Thoracic aorta (tissue), 2 donors: ENCODE data around the gene RUVBL1. TPM values are rescaled to one million over a fixed set of nuclear protein-coding genes. Genes with fewer than 3 reads are reported as not detected.
"Not testable (repeated sequence)": the region's sequence is repeated elsewhere in the genome, so short reads cannot be mapped to it uniquely, and the experiment has no call there.

Experiments
- ATAC-seq: fragments of 150-250 bp; one replicate; pipeline ENCODE4 v1.8.0; 2017; ENCODE audit warnings: low read depth; ENCODE audit not compliant: insufficient number of reproducible peaks, low FRiP score
- DNase-seq: peaks from one replicate; pipeline ENCODE4 v3.0.0-alpha.2; 2020; ENCODE audit warnings: low spot score
- H3K27ac ChIP-seq, 2 donors: fragments of 200-600 bp; sonication (generic); 1 replicate in 1 of 2; 2 replicates in 1 of 2; pipeline ENCODE4 v1.5.1; 2016; ENCODE audit warnings: mild to moderate bottlenecking in 2 of 2, moderate library complexity in 2 of 2
- H3K27me3 ChIP-seq: fragments of 200-600 bp; sonication (generic); replicated peaks from 2 replicates; pipeline ENCODE4 v1.6.0; 2016; ENCODE audit warnings: mild to moderate bottlenecking; ENCODE audit not compliant: insufficient read depth
- H3K36me3 ChIP-seq: fragments of 200-600 bp; sonication (generic); one replicate; pipeline ENCODE4 v1.5.1; 2016
- H3K4me1 ChIP-seq, 2 donors: fragments of 200-600 bp; sonication (generic); 1 replicate in 1 of 2; 2 replicates in 1 of 2; pipeline versions ENCODE4 v1.5.1 to v1.6.0; 2016; ENCODE audit warnings: low read depth in 2 of 2, mild to moderate bottlenecking in 1 of 2; ENCODE audit not compliant: control insufficient read depth in 1 of 2
- H3K4me3 ChIP-seq: fragments of 200-600 bp; sonication (generic); 2 replicates; pipeline ENCODE4 v1.5.1; 2016; ENCODE audit warnings: mild to moderate bottlenecking
- H3K9me3 ChIP-seq: fragments of 200-600 bp; sonication (generic); 2 replicates; pipeline ENCODE4 v1.5.1; 2016
- CTCF ChIP-seq: fragments of 200-600 bp; sonication (generic); IDR thresholded peaks from one replicate; pipeline ENCODE4 v1.5.1; 2019; ENCODE audit warnings: antibody characterized with exemption
- total RNA-seq, 2 donors: library from RNA; depleted of rRNA; stranded (reverse); fragments of >200 nt; gene quantifications; one replicate each; pipeline versions ENCODE4 v1.1.0 to v1.2.3, GENCODE V29; 2016

RUVBL1 gene
- total RNA-seq, 2 donors from 2014 or later: 14.1 to 18.6 TPM

GRCh38 chr3:128167646-128167972 lies 44.0 kb upstream of the RUVBL1 start:
- no peak overlapping the region for H3K27ac ChIP-seq
- no peaks in the 10 kb centered on the region for H3K9me3 ChIP-seq
- TF ChIP-seq CTCF: no peak
- DNase-seq: no peak
- H3K36me3 ChIP-seq: no peaks in the 10 kb centered on the region
- no peaks in the 10 kb centered on the region for H3K27me3 ChIP-seq
- H3K4me3 ChIP-seq: no peak overlapping the region
- peaks cover 0 to 3% of the 10 kb centered on the region in 2 donors for H3K4me1 ChIP-seq
- no peak for ATAC-seq

- H3K27ac ChIP-seq: no peak overlapping the region
- TF ChIP-seq CTCF: no peak
- H3K27me3 ChIP-seq: no peaks in the 10 kb centered on the region
- peaks cover 0 to 3% of the 10 kb centered on the region in 2 donors for H3K4me1 ChIP-seq
- no peaks in the 10 kb centered on the region for H3K9me3 ChIP-seq
- no peak overlapping the region for H3K4me3 ChIP-seq
- no peaks in the 10 kb centered on the region for H3K36me3 ChIP-seq
- no peak for DNase-seq
- ATAC-seq: no peak
Observed at GRCh38 chr3:128166971-128167453, 43.4 kb upstream of the RUVBL1 start.

GRCh38 chr3:128163432-128163831 lies 39.8 kb upstream of the RUVBL1 start:
- DNase-seq (no peak), ATAC-seq (no peak)
- H3K27me3 ChIP-seq: no peaks in the 10 kb centered on the region
- H3K4me1 ChIP-seq: no peaks in the 10 kb centered on the region
- H3K27ac ChIP-seq: no peak overlapping the region
- H3K36me3 ChIP-seq: no peaks in the 10 kb centered on the region
- no peak overlapping the region for H3K4me3 ChIP-seq
- H3K9me3 ChIP-seq: no peaks in the 10 kb centered on the region
- no peak for TF ChIP-seq CTCF

- Histone ChIP-seq H3K27me3 (no peaks in the 10 kb centered on the region), H3K4me1 (no peaks in the 10 kb centered on the region), H3K27ac (no peak overlapping the region), H3K9me3 (no peaks in the 10 kb centered on the region), H3K36me3 (no peaks in the 10 kb centered on the region), H3K4me3 (no peak overlapping the region)
- no peak for ATAC-seq
- no peak for TF ChIP-seq CTCF
- DNase-seq: no peak
Observed at GRCh38 chr3:128160661-128161060, 37.0 kb upstream of the RUVBL1 start.

GRCh38 chr3:128155616-128156360 lies 32.2 kb upstream of the RUVBL1 start:
- Histone ChIP-seq H3K4me1 (peaks cover 8 to 13% of the 10 kb centered on the region in 2 donors), H3K9me3 (no peaks in the 10 kb centered on the region), H3K4me3 (no peak overlapping the region), H3K27ac (no peak overlapping the region), H3K27me3 (no peaks in the 10 kb centered on the region), H3K36me3 (no peaks in the 10 kb centered on the region)
- DNase-seq: no peak
- no peak for TF ChIP-seq CTCF
- no peak for ATAC-seq

GRCh38 chr3:128154354-128154753 lies 30.7 kb upstream of the RUVBL1 start:
- peak overlapping the region; percentile 77 to 78 for H3K27ac ChIP-seq

More at GRCh38 chr3:128154354-128154753, 30.7 kb upstream of the RUVBL1 start:
- not testable (repeated sequence) for H3K9me3 ChIP-seq, DNase-seq, H3K36me3 ChIP-seq, ATAC-seq, H3K27me3 ChIP-seq
- peak overlapping the region; percentile 93 for H3K4me3 ChIP-seq
- H3K4me1 ChIP-seq: peaks cover 8 to 13% of the 10 kb centered on the region in 2 donors
